WTC11 (cell line): ENCODE measurements around the gene SDK2. TPM values are rescaled to one million over a fixed set of nuclear protein-coding genes. Genes with fewer than 3 reads are reported as not detected.
A peak's percentile ranks its signal among the peaks of the same experiment; 100 is the strongest.

Source experiments
- ATAC-seq: fragments of 200-7000 bp; cut with Tn5 transposase; 2 replicates; pipeline ENCODE4 v1.10.0; 2021; ENCODE audit warnings: mild to moderate bottlenecking, moderate library complexity
- CTCF ChIA-PET: fragments of 300-600 bp; sonication (Branson Sonifier 250); formaldehyde crosslinking; loops from one replicate; lab custom pipeline; 2021; ENCODE audit warnings: antibody characterized with exemption; lab: Charles Lee
- POLR2A ChIA-PET: fragments of 350-600 bp; sonication (Branson Sonifier 250); formaldehyde crosslinking; loops from one replicate; lab custom pipeline; 2021; ENCODE audit warnings: antibody characterized with exemption; lab: Charles Lee
- DNase-seq: peaks from one replicate; pipeline ENCODE4 v3.0.0; 2021; ENCODE audit warnings: low spot score
- H3K27ac Mint-ChIP-seq: 2 replicates; pipeline ENCODE4 v1.8.0; 2021; ENCODE audit warnings: mixed read lengths
- H3K27me3 Mint-ChIP-seq: 2 replicates; pipeline ENCODE4 v1.8.0; 2021; ENCODE audit warnings: low read depth, mild to moderate bottlenecking, moderate library complexity, mixed read lengths
- H3K36me3 Mint-ChIP-seq: 2 replicates; pipeline ENCODE4 v1.8.0; 2021; ENCODE audit warnings: mixed read lengths
- H3K4me1 Mint-ChIP-seq: 2 replicates; pipeline ENCODE4 v1.8.0; 2022; ENCODE audit warnings: mixed read lengths
- H3K4me3 Mint-ChIP-seq: 2 replicates; pipeline ENCODE4 v1.8.0; 2021; ENCODE audit warnings: mild to moderate bottlenecking, moderate library complexity, mixed read lengths
- H3K9me3 Mint-ChIP-seq: 2 replicates; pipeline ENCODE4 v1.8.0; 2021; ENCODE audit warnings: mixed read lengths
- CBFB ChIP-seq: sonication (generic); formaldehyde crosslinking; IDR thresholded peaks from 2 replicates; pipeline ENCODE4 v1.8.1; 2022; ENCODE audit warnings: mild to moderate bottlenecking, low read depth, missing genetic modification reagents
- E2F4 ChIP-seq: sonication (generic); formaldehyde crosslinking; IDR thresholded peaks from 2 replicates; pipeline ENCODE4 v1.8.1; 2022; ENCODE audit warnings: low read depth, mild to moderate bottlenecking, moderate library complexity, missing genetic modification reagents, borderline replicate concordance
- EMX1 ChIP-seq: fragments of 250-450 bp; sonication (Bioruptor Pico); IDR thresholded peaks from 2 replicates; pipeline ENCODE4 v1.8.0; 2021; ENCODE audit warnings: mild to moderate bottlenecking
- JUN ChIP-seq: sonication (generic); formaldehyde crosslinking; IDR thresholded peaks from 2 replicates; pipeline ENCODE4 v1.8.0; 2023; ENCODE audit warnings: mild to moderate bottlenecking, missing genetic modification reagents
- MXD4 ChIP-seq: fragments of 250-450 bp; sonication (Bioruptor Pico); IDR thresholded peaks from 2 replicates; pipeline ENCODE4 v1.8.0; 2021; ENCODE audit warnings: mild to moderate bottlenecking, moderate library complexity, borderline replicate concordance
- NFATC4 ChIP-seq: fragments of 250-450 bp; sonication (Bioruptor Pico); IDR thresholded peaks from 2 replicates; pipeline ENCODE4 v1.9.0; 2021; ENCODE audit warnings: mild to moderate bottlenecking
- NR3C1 ChIP-seq: sonication (generic); formaldehyde crosslinking; conservative IDR thresholded peaks from 2 replicates; pipeline ENCODE4 v1.8.1; 2023; ENCODE audit warnings: low read depth, mild to moderate bottlenecking, missing genetic modification reagents
- RELA ChIP-seq: sonication (generic); formaldehyde crosslinking; IDR thresholded peaks from 2 replicates; pipeline ENCODE4 v1.8.1; 2022; ENCODE audit warnings: missing genetic modification reagents, mild to moderate bottlenecking, borderline replicate concordance
- RORB ChIP-seq: fragments of 250-450 bp; sonication (Bioruptor Pico); IDR thresholded peaks from 2 replicates; pipeline ENCODE4 v1.9.0; 2021; ENCODE audit warnings: mild to moderate bottlenecking
- TEAD4 ChIP-seq: sonication (generic); formaldehyde crosslinking; IDR thresholded peaks from 2 replicates; pipeline ENCODE4 v1.8.0; 2022; ENCODE audit warnings: mild to moderate bottlenecking, missing genetic modification reagents
- USF1 ChIP-seq: sonication (generic); formaldehyde crosslinking; IDR thresholded peaks from 2 replicates; pipeline ENCODE4 v1.8.0; 2022; ENCODE audit warnings: mild to moderate bottlenecking, missing genetic modification reagents
- ZBTB43 ChIP-seq: sonication (generic); formaldehyde crosslinking; IDR thresholded peaks from 2 replicates; pipeline ENCODE4 v1.8.1; 2023; ENCODE audit warnings: mild to moderate bottlenecking, missing genetic modification reagents
- ZNF121 ChIP-seq: sonication (generic); formaldehyde crosslinking; IDR thresholded peaks from 2 replicates; pipeline ENCODE4 v1.8.0; 2023; ENCODE audit warnings: missing genetic modification reagents
- ZNF232 ChIP-seq: sonication (generic); formaldehyde crosslinking; IDR thresholded peaks from 2 replicates; pipeline ENCODE4 v1.8.0; 2022; ENCODE audit warnings: mild to moderate bottlenecking, missing genetic modification reagents
- ZNF263 ChIP-seq: sonication (generic); formaldehyde crosslinking; IDR thresholded peaks from 2 replicates; pipeline ENCODE4 v1.8.1; 2022; ENCODE audit warnings: low read depth, mild to moderate bottlenecking, moderate library complexity, missing genetic modification reagents
- ZNF671 ChIP-seq: fragments of 250-450 bp; sonication (Bioruptor Pico); IDR thresholded peaks from 2 replicates; pipeline ENCODE4 v1.8.0; 2021; ENCODE audit warnings: mild to moderate bottlenecking
- total RNA-seq: library from RNA; stranded (reverse); gene quantifications from 3 replicates; pipeline ENCODE4 v1.2.3, GENCODE V29; 2021
- TF ChIP-seq, protein P1 (sequence below): sonication (generic); formaldehyde crosslinking; IDR thresholded peaks from 2 replicates; pipeline ENCODE4 v1.8.0; 2022; ENCODE audit warnings: mild to moderate bottlenecking, missing genetic modification reagents
- TF ChIP-seq, protein P2 (sequence below): sonication (generic); formaldehyde crosslinking; IDR thresholded peaks from 2 replicates; pipeline ENCODE4 v1.8.1; 2022; ENCODE audit warnings: mild to moderate bottlenecking, moderate library complexity, missing genetic modification reagents
- TF ChIP-seq, protein P3 (sequence below): sonication (generic); formaldehyde crosslinking; IDR thresholded peaks from 2 replicates; pipeline ENCODE4 v1.8.0; 2022; ENCODE audit warnings: mild to moderate bottlenecking, missing genetic modification reagents
- TF ChIP-seq, protein P4 (sequence below): sonication (generic); formaldehyde crosslinking; conservative IDR thresholded peaks from 2 replicates; pipeline ENCODE4 v1.8.1; 2023; ENCODE audit warnings: mild to moderate bottlenecking, low read depth, missing genetic modification reagents, moderate library complexity
- TF ChIP-seq, protein P5 (sequence below): sonication (generic); formaldehyde crosslinking; conservative IDR thresholded peaks from 2 replicates; pipeline ENCODE4 v1.8.1; 2022; ENCODE audit warnings: mild to moderate bottlenecking, missing genetic modification reagents

SDK2 gene
- total RNA-seq, 1 experiment from 2014 or later: 14.8 TPM

DNA sequence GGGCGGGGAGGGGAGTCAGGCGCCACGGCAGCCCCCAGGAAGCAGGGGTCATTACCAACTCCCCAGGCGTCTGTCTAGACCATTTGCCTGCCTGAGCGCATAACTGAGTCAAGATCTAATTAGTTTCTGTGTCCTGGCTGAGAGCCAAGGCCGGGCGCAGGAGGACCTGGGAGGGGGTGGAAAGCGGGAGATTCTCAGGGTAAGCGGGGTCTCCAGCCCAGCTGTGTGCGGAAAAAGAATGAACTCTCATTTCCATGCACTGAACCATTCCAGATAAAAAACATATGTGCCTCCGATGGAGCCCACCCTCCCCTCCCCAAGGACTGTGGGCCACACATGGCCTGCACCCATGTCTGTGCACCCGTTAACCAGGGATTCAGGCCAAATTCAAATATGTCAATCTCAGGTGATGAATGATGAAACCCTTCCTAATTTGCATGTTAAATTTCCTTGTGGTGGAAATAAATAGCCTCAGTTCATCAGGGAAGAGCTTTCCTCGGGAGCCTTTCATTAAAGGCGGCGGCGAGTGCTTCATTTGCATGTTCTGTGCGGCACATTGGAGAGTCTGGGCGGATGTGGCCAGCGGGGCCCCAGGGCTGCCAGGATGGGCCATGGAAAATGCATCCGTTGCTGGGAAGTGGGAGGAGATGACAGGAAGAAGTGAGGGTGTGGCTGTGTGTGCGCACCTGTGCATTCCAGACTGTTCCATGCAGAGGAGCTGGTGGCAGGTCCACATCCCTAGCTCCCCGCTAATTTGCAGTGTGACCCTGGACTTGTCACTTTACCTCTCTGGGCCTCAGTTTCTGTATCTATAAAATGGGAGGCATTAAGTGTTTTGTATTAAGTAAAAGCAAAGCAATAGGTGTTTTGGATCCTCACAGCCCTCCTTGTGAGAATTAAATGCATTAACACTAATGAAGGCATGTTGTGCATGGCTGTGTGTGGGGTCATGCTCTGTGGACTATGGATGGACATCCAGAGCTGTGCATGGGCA is 151.1 kb downstream of the SDK2 start (continued):
- TF ChIP-seq USF1 (CRISPR knock-in tag) (no peak), RORB (CRISPR knock-in tag) (no peak), TEAD4 (CRISPR knock-in tag) (no peak), E2F4 (CRISPR knock-in tag) (no peak)

DNA sequence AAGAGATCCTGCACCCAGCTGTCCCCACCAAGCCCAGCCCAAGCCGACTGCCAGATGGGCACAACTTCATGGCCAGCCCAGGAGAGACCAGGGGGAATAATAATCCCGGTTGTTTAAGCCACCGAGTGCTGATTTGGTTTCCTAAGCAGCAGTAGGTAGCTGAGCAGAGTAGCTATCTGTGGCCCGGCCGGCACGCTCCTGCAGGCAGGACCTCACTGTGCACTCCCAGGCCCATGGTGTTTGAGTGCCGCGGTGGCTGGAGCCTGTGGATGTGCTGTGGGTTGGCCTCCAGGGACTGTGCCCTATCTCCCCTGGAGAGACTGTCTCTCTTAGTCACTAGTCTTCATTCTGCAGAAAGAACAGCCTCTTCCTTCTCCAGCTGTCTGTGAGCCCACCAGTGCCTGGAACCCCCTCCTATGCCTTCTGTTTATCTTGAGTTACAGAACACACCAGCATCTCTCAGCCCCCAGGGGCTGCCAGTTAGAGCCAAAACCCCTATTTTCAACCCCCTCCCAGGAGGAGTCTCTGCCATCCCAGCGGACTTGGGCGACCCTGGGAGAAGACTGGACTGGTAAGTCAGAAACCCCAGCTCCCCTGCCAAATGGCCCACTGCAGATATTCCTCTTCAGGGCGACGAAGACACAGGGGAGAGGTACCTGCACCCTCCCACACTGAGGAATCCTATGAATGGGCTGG is 152.0 kb downstream of the SDK2 start:
- peak overlapping the region; percentile 76 for H3K27ac Mint-ChIP-seq
- H3K36me3 Mint-ChIP-seq: no peaks in the 10 kb centered on the region
- DNase-seq (no peak), ATAC-seq (peak; percentile 15)
- H3K27me3 Mint-ChIP-seq: no peaks in the 10 kb centered on the region; the same call in 1 of the 2 replicates
- CTCF ChIA-PET: interaction anchor here (0.6 to 1.5 kb wide), 4 partner anchors 13 to 122 kb away, joined by 3 to 8 read pairs (median 4); no protein-coding TSS in a partner anchor
- TF ChIP-seq ZNF121 (no peak), ZNF232 (CRISPR knock-in tag) (no peak)
- POLR2A ChIA-PET: interaction anchor here (0.9 kb wide), 1 partner anchor 75 kb away, joined by 3 read pairs; no protein-coding TSS in a partner anchor
- H3K9me3 Mint-ChIP-seq: no peaks in the 10 kb centered on the region
- H3K4me1 Mint-ChIP-seq: peaks cover 72% of the 10 kb centered on the region
- H3K4me3 Mint-ChIP-seq: no peak overlapping the region

DNA sequence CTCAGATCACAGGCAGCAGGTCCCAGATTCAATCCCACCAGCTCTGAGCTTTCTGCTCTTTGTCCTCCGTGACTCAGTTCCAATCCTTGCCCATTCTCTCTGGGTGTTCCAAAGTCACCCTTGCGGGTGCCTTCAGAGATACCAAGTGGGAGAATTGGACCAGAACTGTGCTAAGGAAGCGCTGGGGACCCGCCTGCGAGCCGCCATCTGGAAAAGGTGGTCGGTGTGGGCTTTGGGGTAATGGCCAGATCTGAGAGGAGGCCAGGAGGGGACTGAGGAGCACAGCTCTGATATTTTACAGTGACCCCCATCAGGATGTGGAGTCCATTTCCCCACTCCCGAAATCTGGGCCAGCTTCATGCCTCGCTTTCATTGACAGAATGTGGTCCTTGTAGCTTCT is 152.6 kb downstream of the SDK2 start:
- no peaks in the 10 kb centered on the region for H3K36me3 Mint-ChIP-seq
- H3K27me3 Mint-ChIP-seq: no peaks in the 10 kb centered on the region; the same call in 1 of the 2 replicates
- H3K9me3 Mint-ChIP-seq: no peaks in the 10 kb centered on the region
- ChIA-PET POLR2A (interaction anchor here (0.9 kb wide), 1 partner anchor 75 kb away, joined by 3 read pairs; no protein-coding TSS in a partner anchor), CTCF (interaction anchor here (1.4 to 1.5 kb wide), 2 partner anchors 12 to 122 kb away, joined by 4 to 8 read pairs; no protein-coding TSS in a partner anchor)
- DNase-seq (no peak), ATAC-seq (no peak)
- H3K4me3 Mint-ChIP-seq: no peak overlapping the region
- no peak overlapping the region; the same call in 1 of the 2 replicates for H3K27ac Mint-ChIP-seq
- TF ChIP-seq, protein P1, sequence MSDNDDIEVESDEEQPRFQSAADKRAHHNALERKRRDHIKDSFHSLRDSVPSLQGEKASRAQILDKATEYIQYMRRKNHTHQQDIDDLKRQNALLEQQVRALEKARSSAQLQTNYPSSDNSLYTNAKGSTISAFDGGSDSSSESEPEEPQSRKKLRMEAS (CRISPR knock-in tag): no peak
- TF ChIP-seq, protein P2, sequence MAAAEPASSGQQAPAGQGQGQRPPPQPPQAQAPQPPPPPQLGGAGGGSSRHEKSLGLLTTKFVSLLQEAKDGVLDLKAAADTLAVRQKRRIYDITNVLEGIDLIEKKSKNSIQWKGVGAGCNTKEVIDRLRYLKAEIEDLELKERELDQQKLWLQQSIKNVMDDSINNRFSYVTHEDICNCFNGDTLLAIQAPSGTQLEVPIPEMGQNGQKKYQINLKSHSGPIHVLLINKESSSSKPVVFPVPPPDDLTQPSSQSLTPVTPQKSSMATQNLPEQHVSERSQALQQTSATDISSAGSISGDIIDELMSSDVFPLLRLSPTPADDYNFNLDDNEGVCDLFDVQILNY (CRISPR knock-in tag): no peak
- TF ChIP-seq, protein P3, sequence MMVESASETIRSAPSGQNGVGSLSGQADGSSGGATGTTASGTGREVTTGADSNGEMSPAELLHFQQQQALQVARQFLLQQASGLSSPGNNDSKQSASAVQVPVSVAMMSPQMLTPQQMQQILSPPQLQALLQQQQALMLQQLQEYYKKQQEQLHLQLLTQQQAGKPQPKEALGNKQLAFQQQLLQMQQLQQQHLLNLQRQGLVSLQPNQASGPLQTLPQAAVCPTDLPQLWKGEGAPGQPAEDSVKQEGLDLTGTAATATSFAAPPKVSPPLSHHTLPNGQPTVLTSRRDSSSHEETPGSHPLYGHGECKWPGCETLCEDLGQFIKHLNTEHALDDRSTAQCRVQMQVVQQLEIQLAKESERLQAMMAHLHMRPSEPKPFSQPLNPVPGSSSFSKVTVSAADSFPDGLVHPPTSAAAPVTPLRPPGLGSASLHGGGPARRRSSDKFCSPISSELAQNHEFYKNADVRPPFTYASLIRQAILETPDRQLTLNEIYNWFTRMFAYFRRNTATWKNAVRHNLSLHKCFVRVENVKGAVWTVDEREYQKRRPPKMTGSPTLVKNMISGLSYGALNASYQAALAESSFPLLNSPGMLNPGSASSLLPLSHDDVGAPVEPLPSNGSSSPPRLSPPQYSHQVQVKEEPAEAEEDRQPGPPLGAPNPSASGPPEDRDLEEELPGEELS: no peak
- no peak for TF ChIP-seq ZBTB43 (CRISPR knock-in tag)
- no peak for TF ChIP-seq NFATC4 (CRISPR knock-in tag)
- TF ChIP-seq, protein P4, sequence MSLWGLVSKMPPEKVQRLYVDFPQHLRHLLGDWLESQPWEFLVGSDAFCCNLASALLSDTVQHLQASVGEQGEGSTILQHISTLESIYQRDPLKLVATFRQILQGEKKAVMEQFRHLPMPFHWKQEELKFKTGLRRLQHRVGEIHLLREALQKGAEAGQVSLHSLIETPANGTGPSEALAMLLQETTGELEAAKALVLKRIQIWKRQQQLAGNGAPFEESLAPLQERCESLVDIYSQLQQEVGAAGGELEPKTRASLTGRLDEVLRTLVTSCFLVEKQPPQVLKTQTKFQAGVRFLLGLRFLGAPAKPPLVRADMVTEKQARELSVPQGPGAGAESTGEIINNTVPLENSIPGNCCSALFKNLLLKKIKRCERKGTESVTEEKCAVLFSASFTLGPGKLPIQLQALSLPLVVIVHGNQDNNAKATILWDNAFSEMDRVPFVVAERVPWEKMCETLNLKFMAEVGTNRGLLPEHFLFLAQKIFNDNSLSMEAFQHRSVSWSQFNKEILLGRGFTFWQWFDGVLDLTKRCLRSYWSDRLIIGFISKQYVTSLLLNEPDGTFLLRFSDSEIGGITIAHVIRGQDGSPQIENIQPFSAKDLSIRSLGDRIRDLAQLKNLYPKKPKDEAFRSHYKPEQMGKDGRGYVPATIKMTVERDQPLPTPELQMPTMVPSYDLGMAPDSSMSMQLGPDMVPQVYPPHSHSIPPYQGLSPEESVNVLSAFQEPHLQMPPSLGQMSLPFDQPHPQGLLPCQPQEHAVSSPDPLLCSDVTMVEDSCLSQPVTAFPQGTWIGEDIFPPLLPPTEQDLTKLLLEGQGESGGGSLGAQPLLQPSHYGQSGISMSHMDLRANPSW (CRISPR knock-in tag): no peak
- TF ChIP-seq RELA: no peak
- TF ChIP-seq NR3C1: no peak
- TF ChIP-seq ZNF671: no peak
- no peak for TF ChIP-seq ZNF263 (CRISPR knock-in tag)
- TF ChIP-seq JUN: no peak
- TF ChIP-seq, protein P5, sequence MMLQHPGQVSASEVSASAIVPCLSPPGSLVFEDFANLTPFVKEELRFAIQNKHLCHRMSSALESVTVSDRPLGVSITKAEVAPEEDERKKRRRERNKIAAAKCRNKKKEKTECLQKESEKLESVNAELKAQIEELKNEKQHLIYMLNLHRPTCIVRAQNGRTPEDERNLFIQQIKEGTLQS (CRISPR knock-in tag): no peak
- no peak for TF ChIP-seq CBFB (CRISPR knock-in tag)
- no peak for TF ChIP-seq MXD4
- no peak for TF ChIP-seq EMX1 (CRISPR knock-in tag)
- H3K4me1 Mint-ChIP-seq: peaks cover 72% of the 10 kb centered on the region
